ENCODE measurements around the gene PIP5KL1.

The PIP5KL1 gene

DNA sequence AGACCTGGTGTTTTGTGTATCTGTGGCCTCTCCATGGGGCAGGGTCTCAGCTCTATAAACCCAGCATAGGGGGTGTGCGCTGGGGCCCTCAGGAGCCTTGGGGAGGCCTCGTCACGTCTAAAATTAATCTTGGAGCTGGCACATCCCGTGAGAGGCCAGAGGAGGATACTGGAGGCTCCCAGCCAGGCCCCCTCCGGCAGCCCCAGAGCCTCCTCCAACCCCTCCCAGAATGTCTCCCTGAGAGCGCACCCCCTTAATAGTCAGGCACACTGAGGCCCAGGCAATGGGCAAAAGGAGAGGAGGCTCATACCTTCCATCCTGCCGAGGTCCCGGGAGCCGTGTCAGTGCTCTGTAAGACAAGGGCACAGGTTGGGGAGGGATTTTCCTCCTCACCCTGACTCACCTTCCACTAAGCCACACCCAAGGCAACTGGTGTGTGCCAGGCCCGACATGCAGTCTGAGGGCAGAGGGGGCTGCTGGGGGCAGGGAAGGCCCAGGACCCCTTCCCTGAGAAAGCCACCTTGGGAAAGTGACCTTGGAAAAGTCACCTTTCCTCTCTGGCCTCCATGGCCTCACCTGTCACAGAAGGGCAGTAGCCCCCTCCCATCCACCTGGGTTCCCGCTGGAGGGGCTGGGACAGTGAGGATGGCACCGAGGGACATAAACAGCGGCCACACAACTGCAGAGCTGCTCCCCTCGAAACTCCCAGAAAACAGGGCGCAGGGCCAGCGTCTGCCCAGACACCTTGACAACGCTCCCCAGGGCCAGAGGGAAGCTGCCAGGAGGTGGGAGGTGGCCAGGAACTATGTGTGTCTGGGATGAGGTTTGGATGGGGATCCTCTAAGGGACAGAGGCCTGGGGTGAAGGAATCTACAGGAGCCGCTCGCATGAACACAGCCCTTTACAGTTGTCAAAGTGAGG lies 56.0 kb downstream of the PIP5KL1 start:
- Histone ChIP-seq H4K20me1 (ENCODE audit: insufficient read depth, low read length) (no peaks in the 10 kb centered on the region), H3K27ac (ENCODE audit: low read length) (no peak overlapping the region), H3K4me2 (ENCODE audit: low read length) (no peak overlapping the region), H2AFZ (ENCODE audit: low read depth, low read length) (no peak overlapping the region), H3K9me3 (ENCODE audit: insufficient read depth, low read length) (no peaks in the 10 kb centered on the region), H3K27me3 (ENCODE audit: low read depth, low read length) (no peaks in the 10 kb centered on the region), H3K9ac (ENCODE audit: low read length) (no peak overlapping the region), H3K79me2 (ENCODE audit: low read length) (no peaks in the 10 kb centered on the region), H3K36me3 (replicated peaks; ENCODE audit: low read depth, low read length) (no peaks in the 10 kb centered on the region), H3K4me1 (ENCODE audit: low read length) (peaks cover 6% of the 10 kb centered on the region), H3K4me3 (ENCODE audit: low read length) (no peak overlapping the region)
- TF ChIP-seq EZH2phosphoT487 (IDR thresholded peaks at IDR 0.05; ENCODE audit: low read depth), result no peak
- TF ChIP-seq, protein P1, sequence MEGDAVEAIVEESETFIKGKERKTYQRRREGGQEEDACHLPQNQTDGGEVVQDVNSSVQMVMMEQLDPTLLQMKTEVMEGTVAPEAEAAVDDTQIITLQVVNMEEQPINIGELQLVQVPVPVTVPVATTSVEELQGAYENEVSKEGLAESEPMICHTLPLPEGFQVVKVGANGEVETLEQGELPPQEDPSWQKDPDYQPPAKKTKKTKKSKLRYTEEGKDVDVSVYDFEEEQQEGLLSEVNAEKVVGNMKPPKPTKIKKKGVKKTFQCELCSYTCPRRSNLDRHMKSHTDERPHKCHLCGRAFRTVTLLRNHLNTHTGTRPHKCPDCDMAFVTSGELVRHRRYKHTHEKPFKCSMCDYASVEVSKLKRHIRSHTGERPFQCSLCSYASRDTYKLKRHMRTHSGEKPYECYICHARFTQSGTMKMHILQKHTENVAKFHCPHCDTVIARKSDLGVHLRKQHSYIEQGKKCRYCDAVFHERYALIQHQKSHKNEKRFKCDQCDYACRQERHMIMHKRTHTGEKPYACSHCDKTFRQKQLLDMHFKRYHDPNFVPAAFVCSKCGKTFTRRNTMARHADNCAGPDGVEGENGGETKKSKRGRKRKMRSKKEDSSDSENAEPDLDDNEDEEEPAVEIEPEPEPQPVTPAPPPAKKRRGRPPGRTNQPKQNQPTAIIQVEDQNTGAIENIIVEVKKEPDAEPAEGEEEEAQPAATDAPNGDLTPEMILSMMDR (IDR thresholded peaks at IDR 0.05; ENCODE audit: low read depth, low read length), result no peak

DNA sequence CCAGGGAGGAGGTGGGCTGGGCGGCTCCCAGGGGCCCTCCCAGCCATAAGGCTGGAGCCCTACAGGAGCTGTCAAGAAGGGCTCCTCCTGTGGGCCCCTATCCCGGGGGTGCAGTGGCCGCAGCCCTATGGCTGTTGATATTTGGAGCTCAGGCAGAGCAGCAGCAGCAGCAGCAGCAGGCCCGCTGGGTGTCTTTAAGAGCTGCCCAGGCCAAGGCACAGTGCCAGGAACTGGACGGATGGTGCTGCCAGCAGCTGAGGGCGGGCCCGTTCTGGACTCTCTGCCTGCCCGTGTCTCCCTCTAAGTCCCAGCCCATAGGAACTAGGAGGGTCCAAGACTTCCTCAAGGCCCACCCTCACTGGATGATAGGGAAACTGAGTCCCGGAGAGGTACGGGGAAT lies 56.7 kb downstream of the PIP5KL1 start:
- H3K27ac ChIP-seq (ENCODE audit: low read length), result no peak overlapping the region
- H3K27me3 ChIP-seq (ENCODE audit: low read depth, low read length), result no peaks in the 10 kb centered on the region
- no peak overlapping the region for H3K4me2 ChIP-seq (ENCODE audit: low read length)
- H3K4me3 ChIP-seq (ENCODE audit: low read length), result no peak overlapping the region
- H3K4me1 ChIP-seq (ENCODE audit: low read length), result peaks cover 3% of the 10 kb centered on the region
- no peaks in the 10 kb centered on the region for H4K20me1 ChIP-seq (ENCODE audit: insufficient read depth, low read length)
- no peak overlapping the region for H3K9ac ChIP-seq (ENCODE audit: low read length)
- no peaks in the 10 kb centered on the region for H3K9me3 ChIP-seq (ENCODE audit: insufficient read depth, low read length)
- no peaks in the 10 kb centered on the region for H3K36me3 ChIP-seq (replicated peaks; ENCODE audit: low read depth, low read length)
- H2AFZ ChIP-seq (ENCODE audit: low read depth, low read length), result no peak overlapping the region
- H3K79me2 ChIP-seq (ENCODE audit: low read length), result no peaks in the 10 kb centered on the region
- TF ChIP-seq, protein P1 (IDR thresholded peaks at IDR 0.05; ENCODE audit: low read depth, low read length), result no peak
- TF ChIP-seq EZH2phosphoT487 (IDR thresholded peaks at IDR 0.05; ENCODE audit: low read depth), result no peak

- H3K4me2 ChIP-seq (ENCODE audit: low read length), result no peak overlapping the region
- H4K20me1 ChIP-seq (ENCODE audit: insufficient read depth, low read length), result no peaks in the 10 kb centered on the region
- H3K4me1 ChIP-seq (ENCODE audit: low read length), result no peaks in the 10 kb centered on the region
- H3K27me3 ChIP-seq (ENCODE audit: low read depth, low read length), result no peaks in the 10 kb centered on the region
- no peak overlapping the region for H2AFZ ChIP-seq (ENCODE audit: low read depth, low read length)
- H3K36me3 ChIP-seq (replicated peaks; ENCODE audit: low read depth, low read length), result no peaks in the 10 kb centered on the region
- no peak overlapping the region for H3K27ac ChIP-seq (ENCODE audit: low read length)
- TF ChIP-seq, protein P1 (IDR thresholded peaks at IDR 0.05; ENCODE audit: low read depth, low read length), result no peak
- no peak for TF ChIP-seq EZH2phosphoT487 (IDR thresholded peaks at IDR 0.05; ENCODE audit: low read depth)
- no peak overlapping the region for H3K9ac ChIP-seq (ENCODE audit: low read length)
- no peaks in the 10 kb centered on the region for H3K9me3 ChIP-seq (ENCODE audit: insufficient read depth, low read length)
- no peak overlapping the region for H3K4me3 ChIP-seq (ENCODE audit: low read length)
- H3K79me2 ChIP-seq (ENCODE audit: low read length), result no peaks in the 10 kb centered on the region
These were observed 57.3 kb downstream of the PIP5KL1 start for GRCh38 chr9:127873223-127873691.

DNA sequence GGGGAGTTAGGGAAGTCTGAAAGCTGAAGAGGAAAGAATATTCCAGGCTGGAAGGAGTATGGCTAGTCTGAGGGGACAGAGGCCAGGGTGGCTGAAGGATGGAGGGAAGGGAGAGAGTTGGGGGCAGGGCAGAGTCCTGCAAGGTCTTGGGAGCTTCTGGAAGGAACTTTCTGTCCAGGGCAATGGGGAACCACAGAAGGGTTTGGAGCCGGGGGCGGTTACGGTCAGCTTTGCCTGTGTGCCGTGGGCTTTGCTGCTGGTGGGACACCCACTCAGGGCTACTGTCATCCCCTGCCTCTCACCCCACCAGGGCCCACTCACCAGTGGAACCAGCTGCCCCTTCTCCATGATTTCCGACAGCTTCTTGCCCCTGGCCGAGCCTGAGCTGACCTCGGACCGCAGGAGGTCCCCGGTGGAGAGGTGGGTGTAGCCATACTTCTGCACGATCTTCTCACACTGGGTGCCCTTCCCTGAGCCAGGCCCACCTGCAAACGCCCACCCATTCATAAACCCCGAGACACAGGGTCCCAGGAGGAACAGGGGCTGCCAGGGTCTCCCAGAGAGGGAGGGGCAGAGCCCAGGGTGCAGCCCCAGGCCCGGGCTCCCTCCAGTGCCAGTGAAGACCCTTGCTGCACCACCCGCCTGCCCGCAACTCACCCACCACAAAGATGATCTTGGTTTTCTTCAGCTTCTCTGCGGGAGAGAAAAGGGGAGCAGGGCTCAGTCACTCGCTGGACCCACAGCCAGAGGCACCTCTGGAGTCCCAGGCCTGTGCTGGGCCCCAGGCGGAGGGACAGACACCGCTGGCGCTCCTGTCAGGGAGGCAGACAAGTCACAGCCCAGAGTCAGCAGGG lies 58.0 kb downstream of the PIP5KL1 start:
- Histone ChIP-seq H3K9me3 (ENCODE audit: insufficient read depth, low read length) (no peaks in the 10 kb centered on the region), H3K4me2 (ENCODE audit: low read length) (no peak overlapping the region), H3K79me2 (ENCODE audit: low read length) (no peaks in the 10 kb centered on the region), H3K27ac (ENCODE audit: low read length) (no peak overlapping the region), H3K9ac (ENCODE audit: low read length) (no peak overlapping the region), H3K4me1 (ENCODE audit: low read length) (no peaks in the 10 kb centered on the region), H3K27me3 (ENCODE audit: low read depth, low read length) (no peaks in the 10 kb centered on the region), H4K20me1 (ENCODE audit: insufficient read depth, low read length) (no peaks in the 10 kb centered on the region), H3K4me3 (ENCODE audit: low read length) (no peak overlapping the region), H2AFZ (ENCODE audit: low read depth, low read length) (no peak overlapping the region), H3K36me3 (replicated peaks; ENCODE audit: low read depth, low read length) (no peaks in the 10 kb centered on the region)
- no peak for TF ChIP-seq EZH2phosphoT487 (IDR thresholded peaks at IDR 0.05; ENCODE audit: low read depth)
- TF ChIP-seq, protein P1 (IDR thresholded peaks at IDR 0.05; ENCODE audit: low read depth, low read length), result no peak

All from OCI-LY3 (cell line).